GM21526 (cell line): ENCODE measurements around the gene UBAP1L.
A peak's percentile ranks its signal among the peaks of the same experiment; 100 is the strongest.
"Not testable (repeated sequence)": the region's sequence is repeated elsewhere in the genome, so short reads cannot be mapped to it uniquely, and the experiment has no call there.

Experiments
- ATAC-seq: cut with Tn5 transposase; IDR thresholded peaks from one replicate; pipeline ENCODE4 v1.9.1; 2021; ENCODE audit warnings: moderate library complexity; ENCODE audit not compliant: unreplicated experiment, low FRiP score

The UBAP1L gene

GRCh38 chr15:65051266-65051665 lies 63.7 kb downstream of the UBAP1L start:
- ATAC-seq, result no peak

GRCh38 chr15:65050270-65050669 lies 64.7 kb downstream of the UBAP1L start:
- ATAC-seq, result no peak

- ATAC-seq, result peak; percentile 78
Observed at GRCh38 chr15:65049418-65049840, 65.6 kb downstream of the UBAP1L start.

GRCh38 chr15:65048241-65048640 lies 66.8 kb downstream of the UBAP1L start:
- no peak for ATAC-seq

GRCh38 chr15:65044724-65045481 lies 70.1 kb downstream of the UBAP1L start, which contains the start of gene SLC51B:
TSS of gene SLC51B (plus strand) at chr15:65045387. CDS start at chr15:65050005, 4,618 bp downstream.
- ATAC-seq, result no peak

GRCh38 chr15:65044218-65044617 lies 70.8 kb downstream of the UBAP1L start:
- ATAC-seq, result not testable (repeated sequence)

- ATAC-seq, result no peak
Observed at GRCh38 chr15:65042776-65043327, 72.1 kb downstream of the UBAP1L start.
